Cardiac muscle cell (in vitro differentiated cells and primary cell): ENCODE data around the gene FCER1G. TPM values are rescaled to one million over a fixed set of nuclear protein-coding genes. Genes with fewer than 3 reads are reported as not detected.

Experiments
- DNase-seq, 2 donors: peaks; one replicate each; pipeline versions ENCODE4 v3.0.0 to v3.0.0-alpha.2; 2010 to 2017; ENCODE audit warnings: low read depth in 1 of 2, low spot score in 1 of 2
- H3K27ac ChIP-seq: fragments of 200-600 bp; sonication (generic); 2 replicates; pipeline ENCODE4 v1.5.1; 2016
- H3K27me3 ChIP-seq: fragments of 200-600 bp; sonication (generic); 2 replicates; pipeline ENCODE4 v1.6.0; 2016; ENCODE audit warnings: control low read depth
- H3K36me3 ChIP-seq: fragments of 200-600 bp; sonication (generic); 2 replicates; pipeline ENCODE4 v1.5.1; 2016; ENCODE audit warnings: control low read depth
- H3K4me1 ChIP-seq: fragments of 200-600 bp; sonication (generic); 2 replicates; pipeline ENCODE4 v1.8.1; 2017; ENCODE audit warnings: low read depth, mild to moderate bottlenecking, mixed run types
- H3K4me3 ChIP-seq: fragments of 200-600 bp; sonication (generic); 2 replicates; pipeline ENCODE4 v1.5.1; 2016; ENCODE audit warnings: mild to moderate bottlenecking
- H3K9me3 ChIP-seq: fragments of 200-600 bp; sonication (generic); 2 replicates; pipeline ENCODE4 v1.5.1; 2017; ENCODE audit warnings: low read depth, mild to moderate bottlenecking, control low read depth
- CTCF ChIP-seq: IDR thresholded peaks from 2 replicates; pipeline ENCODE4 v1.5.1; 2012; ENCODE audit warnings: low read depth, mild to moderate bottlenecking, low read length
- polyA plus RNA-seq: library from polyadenylated mRNA; unstranded; fragments of >200 nt; fragmentation: Nextera tagmentation; extraction: Ambion mirVana; gene quantifications from 2 replicates; pipeline ENCODE4 v1.2.1, GENCODE V29; 2016
- total RNA-seq: library from RNA; depleted of rRNA; stranded (reverse); fragments of >200 nt; gene quantifications from 2 replicates; pipeline ENCODE4 v1.2.3, GENCODE V29; 2016

Gene FCER1G
- total and polyA plus RNA-seq, 2 experiments from 2014 or later, result 0.50 TPM; not detected in 1

GRCh38 chr1:161216945-161217712, 2.0 kb downstream of the FCER1G start:
- TF ChIP-seq CTCF, result no peak
- Histone ChIP-seq H3K27ac (peak overlapping the region; percentile 24), H3K27me3 (no peaks in the 10 kb centered on the region), H3K4me1 (peaks cover 6% of the 10 kb centered on the region), H3K36me3 (peaks cover 14% of the 10 kb centered on the region), H3K9me3 (no peaks in the 10 kb centered on the region), H3K4me3 (no peak overlapping the region)
- DNase-seq, result peak in 1 of 2 donors; percentile 79

GRCh38 chr1:161217831-161218230, 2.7 kb downstream of the FCER1G start:
- no peak for DNase-seq
- Histone ChIP-seq H3K27me3 (no peaks in the 10 kb centered on the region), H3K9me3 (no peaks in the 10 kb centered on the region), H3K4me3 (no peak overlapping the region), H3K27ac (no peak overlapping the region), H3K36me3 (peaks cover 11% of the 10 kb centered on the region), H3K4me1 (peaks cover 6% of the 10 kb centered on the region)
- TF ChIP-seq CTCF, result no peak

GRCh38 chr1:161218301-161219077, 3.4 kb downstream of the FCER1G start:
- H3K4me3 ChIP-seq, result no peak overlapping the region
- H3K9me3 ChIP-seq, result no peaks in the 10 kb centered on the region
- H3K27ac ChIP-seq, result no peak overlapping the region
- DNase-seq, result no peak
- peaks cover 6% of the 10 kb centered on the region for H3K4me1 ChIP-seq
- no peaks in the 10 kb centered on the region for H3K27me3 ChIP-seq
- TF ChIP-seq CTCF, result no peak
- peaks cover 5% of the 10 kb centered on the region for H3K36me3 ChIP-seq

GRCh38 chr1:161219078-161219892, 4.2 kb downstream of the FCER1G start:
- Histone ChIP-seq H3K27me3 (no peaks in the 10 kb centered on the region), H3K27ac (no peak overlapping the region), H3K36me3 (no peaks in the 10 kb centered on the region), H3K4me1 (peaks cover 6% of the 10 kb centered on the region), H3K9me3 (no peaks in the 10 kb centered on the region), H3K4me3 (no peak overlapping the region)
- TF ChIP-seq CTCF, result no peak
- no peak for DNase-seq

GRCh38 chr1:161220002-161220401, 4.9 kb downstream of the FCER1G start:
- Histone ChIP-seq H3K36me3 (no peaks in the 10 kb centered on the region), H3K27me3 (no peaks in the 10 kb centered on the region), H3K9me3 (no peaks in the 10 kb centered on the region), H3K4me1 (peaks cover 6% of the 10 kb centered on the region), H3K27ac (no peak overlapping the region), H3K4me3 (no peak overlapping the region)
- DNase-seq, result no peak
- no peak for TF ChIP-seq CTCF
